Keratinocyte (primary cell): Measurements from ENCODE around the gene OCIAD2.

Source experiments
- EZH2 ChIP-seq: IDR thresholded peaks from one replicate; pipeline ENCODE4 v1.6.1; 2012; ENCODE audit warnings: inconsistent platforms, mild to moderate bottlenecking, low read length, moderate library complexity
- TF ChIP-seq, protein P1 (sequence below), 3 experiments: IDR thresholded peaks in 1 of 3; conservative IDR thresholded peaks in 1 of 3; optimal IDR thresholded peaks in 1 of 3; 2 replicates in 2 of 3; 3 replicates in 1 of 3; pipeline versions ENCODE3 to v1.5.1; 2011; ENCODE audit warnings: low read length in 3 of 3, mild to moderate bottlenecking in 3 of 3, moderate library complexity in 2 of 3, control low read depth in 1 of 3, inconsistent platforms in 1 of 3; ENCODE audit not compliant: insufficient read depth in 2 of 3; ENCODE audit errors: extremely low read depth in 1 of 3

- TF ChIP-seq, protein P1, sequence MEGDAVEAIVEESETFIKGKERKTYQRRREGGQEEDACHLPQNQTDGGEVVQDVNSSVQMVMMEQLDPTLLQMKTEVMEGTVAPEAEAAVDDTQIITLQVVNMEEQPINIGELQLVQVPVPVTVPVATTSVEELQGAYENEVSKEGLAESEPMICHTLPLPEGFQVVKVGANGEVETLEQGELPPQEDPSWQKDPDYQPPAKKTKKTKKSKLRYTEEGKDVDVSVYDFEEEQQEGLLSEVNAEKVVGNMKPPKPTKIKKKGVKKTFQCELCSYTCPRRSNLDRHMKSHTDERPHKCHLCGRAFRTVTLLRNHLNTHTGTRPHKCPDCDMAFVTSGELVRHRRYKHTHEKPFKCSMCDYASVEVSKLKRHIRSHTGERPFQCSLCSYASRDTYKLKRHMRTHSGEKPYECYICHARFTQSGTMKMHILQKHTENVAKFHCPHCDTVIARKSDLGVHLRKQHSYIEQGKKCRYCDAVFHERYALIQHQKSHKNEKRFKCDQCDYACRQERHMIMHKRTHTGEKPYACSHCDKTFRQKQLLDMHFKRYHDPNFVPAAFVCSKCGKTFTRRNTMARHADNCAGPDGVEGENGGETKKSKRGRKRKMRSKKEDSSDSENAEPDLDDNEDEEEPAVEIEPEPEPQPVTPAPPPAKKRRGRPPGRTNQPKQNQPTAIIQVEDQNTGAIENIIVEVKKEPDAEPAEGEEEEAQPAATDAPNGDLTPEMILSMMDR (optimal IDR thresholded peaks at IDR 0.05 in 1 of 3, IDR thresholded peaks at IDR 0.05 in 1 of 3, conservative IDR thresholded peaks at IDR 0.05 in 1 of 3; ENCODE audit: extremely low read depth in 1 of 3, insufficient read depth in 2 of 3, low read length in 3 of 3): no peak
- no peak for TF ChIP-seq EZH2
Observed at GRCh38 chr4:48937033-48937432, 30.5 kb upstream of the OCIAD2 start.
